D721Med (cell line): ENCODE measurements around the gene RHEB.

Experiments used
- DNase-seq: peaks from one replicate; pipeline ENCODE4 v3.0.0; 2011; ENCODE audit warnings: low spot score; ENCODE audit not compliant: insufficient read length
- FAIRE-seq: peaks from 2 replicates; lab custom pipeline; 2011; peaks lifted over from hg19 to GRCh38; lab: Jason Lieb, UNC
- CTCF ChIP-seq: IDR thresholded peaks from 2 replicates; pipeline ENCODE4 v1.5.1; 2012; ENCODE audit warnings: mild to moderate bottlenecking, control low read depth; ENCODE audit not compliant: insufficient read depth; ENCODE audit errors: missing control alignments

RHEB gene

GRCh38 chr7:151439855-151440798 lies 79.6 kb downstream of the RHEB start, which contains the start of gene CRYGN:
Gene CRYGN (minus strand): TSS chr7:151440141. CDS start chr7:151439917, 224 bp downstream.
- DNase-seq: no peak
- no peak for TF ChIP-seq CTCF
- FAIRE-seq: no peak

GRCh38 chr7:151438864-151439601 lies 80.7 kb downstream of the RHEB start:
- DNase-seq (no peak), FAIRE-seq (no peak)
- TF ChIP-seq CTCF: no peak

- no peak for FAIRE-seq
- DNase-seq: no peak
- TF ChIP-seq CTCF: no peak
Measured at GRCh38 chr7:151437866-151438516, 81.7 kb downstream of the RHEB start.

- TF ChIP-seq CTCF: no peak
- no peak for FAIRE-seq
- DNase-seq: no peak
Measured at GRCh38 chr7:151437159-151437553, 82.5 kb downstream of the RHEB start.

- DNase-seq: no peak
- no peak for TF ChIP-seq CTCF
- FAIRE-seq: no peak
Measured at GRCh38 chr7:151436446-151437158, 83.1 kb downstream of the RHEB start.

GRCh38 chr7:151435971-151436370 lies 83.7 kb downstream of the RHEB start:
- DNase-seq (no peak), FAIRE-seq (no peak)
- no peak for TF ChIP-seq CTCF
